Measurements from ENCODE around the gene BTAF1. TPM values are rescaled to one million over a fixed set of nuclear protein-coding genes. Genes with fewer than 3 reads are reported as not detected.

BTAF1 gene
- total RNA-seq (2021), result 42.3 and 43.4 TPM in 2 replicates
- Bru-seq, nascent RNA, result percentile 92 among the genes with signal in this experiment
- percentile 90 among the genes with signal in this experiment for BruChase-seq, experiment 1, labeled RNA remaining after a 2-hour chase
- percentile 87 among the genes with signal in this experiment for BruChase-seq, experiment 2, labeled RNA remaining after a 6-hour chase
- long read RNA-seq, full-length matches to known transcripts, result 10 of 40 reads
- long read RNA-seq, partial matches to known transcripts, result 14 of 40 reads
- long read RNA-seq, other reads (novel, unspliced or antisense), result 16 of 40 reads

DNA sequence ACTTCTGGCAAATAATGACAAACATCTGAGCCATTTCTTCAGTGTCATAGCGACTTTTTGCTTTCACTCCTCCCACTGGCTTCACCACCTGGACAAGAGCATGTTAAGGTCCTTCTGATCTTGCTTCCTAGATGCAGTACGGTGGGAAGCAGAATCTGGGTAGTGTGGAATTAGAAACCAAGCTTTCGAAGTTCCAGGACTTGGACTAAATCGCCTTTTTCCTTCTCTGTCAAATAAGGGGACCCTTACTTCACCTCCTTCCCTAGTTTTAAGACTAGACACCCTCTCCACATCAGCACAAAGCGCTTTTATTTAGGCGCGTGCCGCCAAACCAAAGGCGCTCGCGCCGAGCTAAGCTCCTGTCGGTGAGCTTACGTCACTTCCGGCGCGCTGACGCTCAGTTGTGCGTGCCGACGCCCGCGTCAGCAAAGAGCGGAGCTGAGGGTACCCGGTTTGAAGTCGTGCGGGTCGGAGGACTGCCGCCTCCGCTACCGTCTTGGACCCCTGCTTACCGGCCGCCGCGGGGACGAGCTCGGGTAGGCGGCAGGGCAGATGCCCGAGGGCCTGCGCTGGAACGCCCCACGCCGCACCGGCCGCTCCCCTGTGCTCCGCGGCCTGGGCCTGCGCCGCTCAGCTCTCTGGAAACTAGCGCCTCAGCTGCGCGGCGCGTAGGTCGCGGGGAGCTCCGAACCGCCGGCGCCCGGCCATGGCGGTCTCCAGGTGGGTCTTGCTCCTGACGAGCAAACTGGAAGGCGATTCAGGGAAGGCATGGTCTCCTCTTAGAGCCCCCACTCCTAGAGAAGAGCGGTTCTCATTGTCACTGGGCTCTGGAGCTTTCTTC lies at the start of gene BTAF1:
TSS of gene BTAF1 (plus strand) at position 400 of the 841 bp plus-strand sequence. CDS start at position 707, 307 bp downstream.
- Histone ChIP-seq H3K4me1 (ENCODE audit: insufficient read depth, low read length, poor library complexity, severe bottlenecking) (peaks cover 6% of the 10 kb centered on the region), H3K36me3 (ENCODE audit: insufficient read depth, low read length, poor library complexity, severe bottlenecking) (no peaks in the 10 kb centered on the region), H3K27me3 (replicated peaks; ENCODE audit: insufficient read depth, low read depth, low read length, poor library complexity) (no peaks in the 10 kb centered on the region), H3K4me3 (ENCODE audit: low read depth, low read length, poor library complexity, severe bottlenecking) (peak within 1 kb of the TSS; percentile 76), H3K27ac (ENCODE audit: low read depth, low read length, poor library complexity, severe bottlenecking) (peak within 1 kb of the TSS; percentile 94), H3K9me3 (ENCODE audit: low read depth, low read length, poor library complexity, severe bottlenecking) (no peaks in the 10 kb centered on the region)
- no TSS peak for BruUV-seq (replicated peaks)
- POLR2A ChIA-PET (ENCODE audit: low non-redundant PET), result interaction anchor here (0.6 to 1.1 kb wide), 2 partner anchors 9 to 27 kb away, joined by 3 to 7 read pairs; no protein-coding TSS in a partner anchor
- DNase-seq (ENCODE audit: low spot score), result peak; percentile 95
- CTCF ChIA-PET, result interaction anchor here (0.5 to 1.2 kb wide), 3 partner anchors 11 to 625 kb away, joined by 3 to 4 read pairs (median 3); no protein-coding TSS in a partner anchor
- TF ChIP-seq, protein P1, sequence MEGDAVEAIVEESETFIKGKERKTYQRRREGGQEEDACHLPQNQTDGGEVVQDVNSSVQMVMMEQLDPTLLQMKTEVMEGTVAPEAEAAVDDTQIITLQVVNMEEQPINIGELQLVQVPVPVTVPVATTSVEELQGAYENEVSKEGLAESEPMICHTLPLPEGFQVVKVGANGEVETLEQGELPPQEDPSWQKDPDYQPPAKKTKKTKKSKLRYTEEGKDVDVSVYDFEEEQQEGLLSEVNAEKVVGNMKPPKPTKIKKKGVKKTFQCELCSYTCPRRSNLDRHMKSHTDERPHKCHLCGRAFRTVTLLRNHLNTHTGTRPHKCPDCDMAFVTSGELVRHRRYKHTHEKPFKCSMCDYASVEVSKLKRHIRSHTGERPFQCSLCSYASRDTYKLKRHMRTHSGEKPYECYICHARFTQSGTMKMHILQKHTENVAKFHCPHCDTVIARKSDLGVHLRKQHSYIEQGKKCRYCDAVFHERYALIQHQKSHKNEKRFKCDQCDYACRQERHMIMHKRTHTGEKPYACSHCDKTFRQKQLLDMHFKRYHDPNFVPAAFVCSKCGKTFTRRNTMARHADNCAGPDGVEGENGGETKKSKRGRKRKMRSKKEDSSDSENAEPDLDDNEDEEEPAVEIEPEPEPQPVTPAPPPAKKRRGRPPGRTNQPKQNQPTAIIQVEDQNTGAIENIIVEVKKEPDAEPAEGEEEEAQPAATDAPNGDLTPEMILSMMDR (conservative IDR thresholded peaks at IDR 0.05; ENCODE audit: low read depth, low read length), result no peak
- no peak for TF ChIP-seq EZH2 (IDR thresholded peaks at IDR 0.05; ENCODE audit: borderline replicate concordance, low read depth, low read length, poor library complexity, severe bottlenecking)
- intact Hi-C loops (cut with micrococcal nuclease; ENCODE audit: unreplicated experiment), result no loop called here

DNA sequence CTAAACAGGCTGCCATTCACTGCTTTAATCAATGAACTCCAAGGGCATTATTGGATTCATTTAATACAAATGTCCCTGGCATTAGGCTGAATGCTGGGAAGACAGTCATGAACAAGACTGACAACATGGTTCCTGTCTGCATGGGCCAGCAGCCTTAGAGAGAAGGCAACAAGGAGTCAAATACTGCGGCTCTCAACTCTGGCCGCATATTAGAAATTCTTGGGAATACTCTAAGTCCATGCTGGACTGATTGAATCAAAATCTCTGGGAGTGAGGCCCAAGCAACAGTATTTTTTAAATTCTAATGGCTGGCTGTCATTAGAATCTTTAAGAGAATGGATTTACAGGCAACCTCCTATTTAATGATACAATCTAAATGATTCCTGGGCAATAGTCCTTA lies 48.4 kb upstream of the BTAF1 start:
- CTCF ChIA-PET, result no interaction called here
- POLR2A ChIA-PET (ENCODE audit: low non-redundant PET), result no interaction called here
- BruUV-seq (replicated peaks), result no TSS peak
- TF ChIP-seq EZH2 (IDR thresholded peaks at IDR 0.05; ENCODE audit: borderline replicate concordance, low read depth, low read length, poor library complexity, severe bottlenecking), result no peak
- TF ChIP-seq, protein P1 (conservative IDR thresholded peaks at IDR 0.05; ENCODE audit: low read depth, low read length), result no peak
- Histone ChIP-seq H3K9me3 (ENCODE audit: low read depth, low read length, poor library complexity, severe bottlenecking) (no peaks in the 10 kb centered on the region), H3K4me3 (ENCODE audit: low read depth, low read length, poor library complexity, severe bottlenecking) (no peak overlapping the region), H3K27ac (ENCODE audit: low read depth, low read length, poor library complexity, severe bottlenecking) (no peak overlapping the region), H3K4me1 (ENCODE audit: insufficient read depth, low read length, poor library complexity, severe bottlenecking) (peaks cover 6% of the 10 kb centered on the region), H3K27me3 (replicated peaks; ENCODE audit: insufficient read depth, low read depth, low read length, poor library complexity) (peaks cover 26% of the 10 kb centered on the region), H3K36me3 (ENCODE audit: insufficient read depth, low read length, poor library complexity, severe bottlenecking) (no peaks in the 10 kb centered on the region)
- intact Hi-C loops (cut with micrococcal nuclease; ENCODE audit: unreplicated experiment), result no loop called here
- no peak for DNase-seq (ENCODE audit: low spot score)

DNA sequence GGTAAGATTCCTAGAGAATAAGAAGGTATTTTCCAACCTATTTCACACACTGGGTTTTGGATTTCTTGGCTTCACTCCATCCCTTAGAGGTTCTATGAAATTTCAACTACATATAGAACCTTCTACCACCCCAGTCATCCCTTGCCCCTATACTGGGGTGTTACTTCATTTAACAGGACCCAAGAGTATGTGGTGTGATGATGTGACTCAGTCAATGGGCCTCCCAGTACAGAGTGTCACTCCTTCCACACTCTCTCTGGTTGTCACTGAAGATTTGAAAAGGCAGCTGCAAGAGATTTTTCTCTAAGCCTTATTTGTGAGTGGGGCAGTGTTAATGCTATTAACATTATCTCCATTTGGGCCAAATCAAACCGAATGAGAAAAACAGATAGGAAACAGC lies 47.8 kb upstream of the BTAF1 start:
- H3K27ac ChIP-seq (ENCODE audit: low read depth, low read length, poor library complexity, severe bottlenecking), result no peak overlapping the region
- H3K4me3 ChIP-seq (ENCODE audit: low read depth, low read length, poor library complexity, severe bottlenecking), result no peak overlapping the region
- no peak for DNase-seq (ENCODE audit: low spot score)
- intact Hi-C loops (cut with micrococcal nuclease; ENCODE audit: unreplicated experiment), result no loop called here
- BruUV-seq (replicated peaks), result no TSS peak
- CTCF ChIA-PET, result no interaction called here
- TF ChIP-seq, protein P1 (conservative IDR thresholded peaks at IDR 0.05; ENCODE audit: low read depth, low read length), result no peak
- no peak for TF ChIP-seq EZH2 (IDR thresholded peaks at IDR 0.05; ENCODE audit: borderline replicate concordance, low read depth, low read length, poor library complexity, severe bottlenecking)
- peaks cover 30% of the 10 kb centered on the region for H3K27me3 ChIP-seq (replicated peaks; ENCODE audit: insufficient read depth, low read depth, low read length, poor library complexity)
- H3K36me3 ChIP-seq (ENCODE audit: insufficient read depth, low read length, poor library complexity, severe bottlenecking), result no peaks in the 10 kb centered on the region
- peaks cover 13% of the 10 kb centered on the region for H3K4me1 ChIP-seq (ENCODE audit: insufficient read depth, low read length, poor library complexity, severe bottlenecking)
- POLR2A ChIA-PET (ENCODE audit: low non-redundant PET), result no interaction called here
- H3K9me3 ChIP-seq (ENCODE audit: low read depth, low read length, poor library complexity, severe bottlenecking), result no peaks in the 10 kb centered on the region
